ENCODE data around the gene OR2D3. TPM values are rescaled to one million over a fixed set of nuclear protein-coding genes. Genes with fewer than 3 reads are reported as not detected.

OR2D3 gene
- total RNA-seq, 2 donors from 2014 or later = not detected

DNA sequence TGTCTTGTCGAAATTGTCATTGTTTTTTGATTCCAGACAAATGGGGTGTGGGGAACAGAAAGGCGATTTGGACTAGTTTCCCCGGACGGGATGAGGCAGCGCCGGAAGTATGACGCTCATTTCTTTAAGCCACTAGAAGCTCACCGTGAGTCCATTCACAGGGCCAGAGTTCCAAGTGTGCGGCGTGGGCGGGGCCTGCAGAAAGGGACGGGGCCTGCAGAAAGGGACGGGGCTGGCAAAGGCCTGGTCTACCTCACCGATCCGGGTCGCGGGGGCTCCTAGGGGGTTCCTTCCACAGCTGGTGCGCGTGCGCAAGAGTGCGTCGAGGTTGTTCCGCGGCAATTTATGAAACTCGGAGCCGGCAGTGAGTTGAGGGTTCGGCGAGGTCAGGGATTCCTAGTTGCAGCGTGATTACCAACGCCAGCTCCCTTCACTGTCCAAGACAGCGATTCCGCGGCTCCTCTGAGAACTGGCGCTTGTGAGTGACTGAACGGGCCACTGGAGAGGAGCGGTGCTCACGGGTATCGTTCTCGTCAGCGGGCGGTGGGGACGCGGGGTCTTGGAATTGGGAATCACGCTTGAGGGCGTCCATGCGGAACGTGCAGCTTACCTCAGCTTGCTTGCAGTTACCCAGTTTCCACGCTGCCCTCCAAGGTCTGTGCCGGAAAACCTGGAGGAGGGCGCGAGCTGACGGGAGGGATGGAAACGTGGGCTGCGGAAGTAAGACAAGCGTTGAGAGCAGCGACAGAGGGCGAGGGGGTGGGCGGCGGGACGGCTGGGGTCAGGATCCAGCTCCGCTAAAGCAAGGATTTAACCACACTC is 5.6 kb downstream of the OR2D3 start, which contains the start of gene ZNF215:
TSS of gene ZNF215 (plus strand) at position 219 of the 822 bp plus-strand sequence. CDS start 5,847 bp downstream, outside the sequence.
- Histone ChIP-seq H3K4me3 (peak within 1 kb of the TSS; percentile 50 to 51), H3K9me3 (no peaks in the 10 kb centered on the region), H3K27me3 (replicated peaks; ENCODE audit: insufficient read depth) (no peaks in the 10 kb centered on the region), H3K27ac (peak within 1 kb of the TSS; percentile 55 to 69), H3K4me1 (replicated peaks) (no peaks in the 10 kb centered on the region), H3K36me3 (no peaks in the 10 kb centered on the region)
- TF ChIP-seq, protein P1, sequence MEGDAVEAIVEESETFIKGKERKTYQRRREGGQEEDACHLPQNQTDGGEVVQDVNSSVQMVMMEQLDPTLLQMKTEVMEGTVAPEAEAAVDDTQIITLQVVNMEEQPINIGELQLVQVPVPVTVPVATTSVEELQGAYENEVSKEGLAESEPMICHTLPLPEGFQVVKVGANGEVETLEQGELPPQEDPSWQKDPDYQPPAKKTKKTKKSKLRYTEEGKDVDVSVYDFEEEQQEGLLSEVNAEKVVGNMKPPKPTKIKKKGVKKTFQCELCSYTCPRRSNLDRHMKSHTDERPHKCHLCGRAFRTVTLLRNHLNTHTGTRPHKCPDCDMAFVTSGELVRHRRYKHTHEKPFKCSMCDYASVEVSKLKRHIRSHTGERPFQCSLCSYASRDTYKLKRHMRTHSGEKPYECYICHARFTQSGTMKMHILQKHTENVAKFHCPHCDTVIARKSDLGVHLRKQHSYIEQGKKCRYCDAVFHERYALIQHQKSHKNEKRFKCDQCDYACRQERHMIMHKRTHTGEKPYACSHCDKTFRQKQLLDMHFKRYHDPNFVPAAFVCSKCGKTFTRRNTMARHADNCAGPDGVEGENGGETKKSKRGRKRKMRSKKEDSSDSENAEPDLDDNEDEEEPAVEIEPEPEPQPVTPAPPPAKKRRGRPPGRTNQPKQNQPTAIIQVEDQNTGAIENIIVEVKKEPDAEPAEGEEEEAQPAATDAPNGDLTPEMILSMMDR (IDR thresholded peaks at IDR 0.05) = no peak
- TF ChIP-seq POLR2AphosphoS5 (IDR thresholded peaks at IDR 0.05) = no peak
- TF ChIP-seq POLR2A (IDR thresholded peaks at IDR 0.05) = no peak
- peak; percentile 33 for DNase-seq (ENCODE audit: low spot score)
- WGBS = 2% methylated on average over 61 of the region's 61 CpGs
- intact Hi-C loops (cut with DNase I) = no loop called here

DNA sequence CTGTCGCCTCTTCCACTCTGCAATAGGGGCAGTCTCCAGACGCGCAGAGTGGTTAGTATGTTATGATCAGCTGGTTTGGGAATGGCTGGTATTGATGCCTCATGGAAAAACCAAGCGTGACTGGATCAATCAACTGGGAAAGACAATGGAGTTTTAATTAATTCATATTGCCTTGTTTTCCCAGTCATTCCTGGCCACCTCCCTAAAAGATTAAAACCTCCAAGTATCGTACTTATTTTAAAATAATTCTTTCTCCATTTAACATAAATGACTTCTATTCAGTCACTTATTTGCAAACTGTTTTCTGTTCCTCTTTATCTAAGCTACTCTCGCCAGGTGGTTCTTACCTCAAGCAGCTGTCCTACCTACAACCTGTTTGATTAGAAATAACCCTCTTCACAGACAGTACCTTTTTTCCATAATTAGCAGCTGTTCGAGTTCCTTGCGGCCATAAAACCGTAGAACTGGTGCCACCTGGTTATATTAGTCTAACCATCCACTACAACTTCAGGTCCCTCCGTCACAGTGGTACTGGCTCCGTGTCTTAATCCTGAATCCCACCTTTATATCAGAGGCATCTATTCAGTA is 6.3 kb downstream of the OR2D3 start:
- Histone ChIP-seq H3K36me3 (no peaks in the 10 kb centered on the region), H3K4me3 (peak overlapping the region; percentile 50 to 51), H3K27ac (peak overlapping the region; percentile 55 to 69), H3K27me3 (replicated peaks; ENCODE audit: insufficient read depth) (no peaks in the 10 kb centered on the region), H3K4me1 (replicated peaks) (no peaks in the 10 kb centered on the region), H3K9me3 (no peaks in the 10 kb centered on the region)
- WGBS = 6% methylated on average over 11 of the region's 11 CpGs
- intact Hi-C loops (cut with DNase I) = no loop called here
- DNase-seq (ENCODE audit: low spot score) = no peak
- TF ChIP-seq, protein P1 (IDR thresholded peaks at IDR 0.05) = no peak
- TF ChIP-seq POLR2AphosphoS5 (IDR thresholded peaks at IDR 0.05) = no peak
- no peak for TF ChIP-seq POLR2A (IDR thresholded peaks at IDR 0.05)

DNA sequence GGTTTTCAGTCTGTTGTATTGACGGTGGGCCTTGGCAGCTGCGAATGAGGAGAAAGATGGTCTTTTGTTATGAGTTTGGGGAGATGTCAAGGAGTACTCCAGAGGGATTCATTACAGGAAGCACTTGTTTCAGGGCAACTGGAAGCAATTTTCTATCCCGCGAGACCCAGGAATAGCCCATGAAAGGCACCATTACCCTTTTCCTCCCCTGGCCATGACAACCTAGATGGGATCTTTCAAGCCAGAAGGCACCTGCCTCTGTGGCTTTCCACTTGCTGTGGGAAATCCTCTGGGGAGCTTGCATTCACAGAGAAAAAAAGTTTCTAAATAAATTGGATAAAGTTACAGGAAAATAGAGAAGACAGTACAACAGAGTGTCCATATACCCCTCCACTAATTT is 8.1 kb downstream of the OR2D3 start:
- 66% methylated on average over 4 of the region's 4 CpGs for WGBS
- TF ChIP-seq POLR2A (IDR thresholded peaks at IDR 0.05) (no peak), POLR2AphosphoS5 (IDR thresholded peaks at IDR 0.05) (no peak)
- TF ChIP-seq, protein P1 (IDR thresholded peaks at IDR 0.05) = no peak
- H3K27me3 ChIP-seq (replicated peaks; ENCODE audit: insufficient read depth) = no peaks in the 10 kb centered on the region
- DNase-seq (ENCODE audit: low spot score) = no peak
- intact Hi-C loops (cut with DNase I) = no loop called here
- H3K4me3 ChIP-seq = no peak overlapping the region
- no peaks in the 10 kb centered on the region for H3K9me3 ChIP-seq
- no peaks in the 10 kb centered on the region for H3K36me3 ChIP-seq
- no peaks in the 10 kb centered on the region for H3K4me1 ChIP-seq (replicated peaks)
- H3K27ac ChIP-seq = no peak overlapping the region

DNA sequence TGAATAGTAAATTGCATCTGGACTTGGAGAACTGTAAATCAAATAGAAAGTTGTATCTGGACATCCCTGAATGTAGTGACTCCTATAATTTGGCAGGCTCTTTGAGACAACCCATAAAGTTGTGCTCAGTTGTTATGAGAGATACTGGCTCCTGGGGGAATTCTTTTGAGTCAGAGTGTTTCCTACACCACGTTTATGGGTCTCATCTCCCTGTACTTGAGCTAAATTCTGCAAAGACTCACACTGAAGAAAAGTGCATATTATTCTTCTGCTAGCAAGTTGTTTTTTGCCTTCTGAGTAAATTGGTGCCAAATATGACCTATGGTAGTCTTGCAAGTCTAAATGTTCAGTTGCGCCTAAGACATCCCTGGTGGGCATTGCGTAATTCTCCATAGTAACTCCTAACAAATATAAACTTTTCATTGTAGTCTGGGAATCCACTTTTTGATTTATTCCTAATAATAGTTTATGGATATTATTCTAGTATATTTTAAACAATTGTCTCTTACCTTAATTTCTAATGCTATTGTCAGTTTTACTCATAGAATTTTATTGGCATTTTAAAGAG is 10.4 kb downstream of the OR2D3 start:
- no peaks in the 10 kb centered on the region for H3K27me3 ChIP-seq (replicated peaks; ENCODE audit: insufficient read depth)
- DNase-seq (ENCODE audit: low spot score) = no peak
- intact Hi-C loops (cut with DNase I) = no loop called here
- H3K4me3 ChIP-seq = no peak overlapping the region
- H3K36me3 ChIP-seq = no peaks in the 10 kb centered on the region
- no peak overlapping the region for H3K27ac ChIP-seq
- H3K4me1 ChIP-seq (replicated peaks) = no peaks in the 10 kb centered on the region
- H3K9me3 ChIP-seq = no peaks in the 10 kb centered on the region
- 67% methylated on average over 3 of the region's 3 CpGs for WGBS
- TF ChIP-seq POLR2AphosphoS5 (IDR thresholded peaks at IDR 0.05) (no peak), POLR2A (IDR thresholded peaks at IDR 0.05) (no peak)
- TF ChIP-seq, protein P1 (IDR thresholded peaks at IDR 0.05) = no peak

Measured in prostate gland (tissue), 2 donors.